NCI-H2081 treated with DMSO at 0.1 percent for 48 hours (cell line): Measurements from ENCODE around the gene FZD10.

Experiments
- DNase-seq: peaks from one replicate; lab custom pipeline; 2025; lab: John Stamatoyannopoulos, UW

Gene FZD10

GRCh38 chr12:130179621-130180020 is 17.4 kb downstream of the FZD10 start:
- no peak for DNase-seq

DNA sequence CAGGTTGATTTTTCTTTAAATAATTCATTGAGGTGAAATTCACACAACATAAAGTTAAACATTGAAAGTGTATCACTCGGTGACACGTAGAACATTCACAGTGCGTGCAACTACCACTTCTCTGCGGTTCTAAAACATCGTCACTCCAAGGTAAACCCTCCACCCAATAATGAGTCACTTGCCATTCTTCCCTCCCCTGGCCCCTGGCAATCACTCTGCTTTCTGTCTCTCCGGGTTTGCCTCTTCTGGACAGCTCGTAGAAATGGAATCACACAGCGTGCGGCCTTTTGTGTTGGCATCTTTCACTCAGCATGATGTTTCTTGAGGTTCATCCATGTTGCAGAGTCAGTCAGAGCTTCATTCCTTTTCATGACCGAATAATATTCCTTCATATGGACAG is 18.9 kb downstream of the FZD10 start:
- DNase-seq = no peak

- DNase-seq = no peak
Observed at GRCh38 chr12:130183585-130184370, 21.5 kb downstream of the FZD10 start.

- no peak for DNase-seq
Observed at GRCh38 chr12:130184404-130185090, 22.3 kb downstream of the FZD10 start.

DNA sequence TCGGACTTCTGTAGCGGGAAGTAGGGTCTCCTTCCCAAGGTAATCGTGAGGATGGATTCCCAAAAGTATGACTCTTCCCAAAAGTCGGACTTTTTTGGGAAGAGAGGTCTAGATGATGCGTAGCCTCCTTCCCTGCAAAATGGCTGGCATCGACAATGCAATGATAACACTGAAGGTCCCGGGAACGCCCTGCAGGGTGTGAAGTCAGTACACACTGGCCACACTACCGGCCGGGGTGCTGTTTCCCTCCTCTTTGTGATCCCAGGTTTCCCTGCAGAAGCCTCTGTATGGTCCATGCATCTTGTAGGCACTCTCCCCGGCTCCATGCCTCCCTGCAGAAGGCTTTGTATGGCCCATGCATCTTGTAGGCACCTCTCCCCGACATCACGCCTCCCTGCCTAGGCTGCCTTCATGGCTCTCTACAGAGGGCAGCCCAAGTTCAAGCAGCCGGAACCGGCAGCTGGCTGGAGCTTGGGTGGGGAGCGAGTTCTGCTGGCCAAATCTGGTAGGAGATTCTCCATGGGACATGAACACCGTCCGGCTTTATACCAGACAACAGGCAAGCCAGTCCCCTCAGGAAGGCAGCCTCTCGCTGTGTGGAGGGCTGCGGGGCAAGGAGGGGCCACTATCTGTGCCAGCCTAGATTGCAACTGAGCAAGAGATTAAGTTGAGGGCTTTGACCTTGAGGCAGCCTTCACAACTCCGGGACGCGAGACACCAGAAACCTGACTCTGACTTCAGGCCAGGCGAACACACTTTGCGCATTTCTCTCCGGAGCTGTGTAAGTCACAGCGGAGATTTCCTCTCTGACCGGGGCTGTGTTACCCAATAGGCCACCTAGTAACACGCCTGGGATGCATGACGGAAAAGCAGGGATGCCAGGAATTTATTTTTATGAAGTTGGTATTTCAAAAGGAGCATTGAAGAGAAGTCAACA is 23.5 kb downstream of the FZD10 start:
- no peak for DNase-seq

GRCh38 chr12:130186651-130187268 is 24.5 kb downstream of the FZD10 start:
- DNase-seq = no peak

GRCh38 chr12:130192642-130193345 is 30.5 kb downstream of the FZD10 start:
- no peak for DNase-seq

- no peak for DNase-seq
Observed at GRCh38 chr12:130194154-130194553, 31.9 kb downstream of the FZD10 start.

GRCh38 chr12:130195369-130195768 is 33.1 kb downstream of the FZD10 start:
- no peak for DNase-seq

DNA sequence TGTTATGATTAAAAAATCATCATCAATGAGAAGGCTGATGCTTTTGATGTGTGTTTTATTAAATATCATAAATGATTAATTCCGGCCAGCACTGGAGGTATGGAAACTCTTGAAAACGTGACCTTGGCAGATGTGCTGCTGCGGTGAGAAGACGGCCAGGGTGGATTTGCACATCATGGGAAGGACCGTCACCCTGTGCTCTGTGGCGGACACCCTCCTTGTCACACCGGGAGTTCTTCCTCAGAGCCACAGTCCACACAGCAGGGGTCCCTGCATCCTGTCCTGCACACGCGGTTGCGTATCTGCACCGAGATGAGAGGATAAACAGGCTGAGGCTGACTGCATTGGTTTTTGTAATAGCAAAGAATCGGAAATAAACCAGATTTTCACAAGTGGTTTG is 33.5 kb downstream of the FZD10 start:
- DNase-seq = no peak

DNA sequence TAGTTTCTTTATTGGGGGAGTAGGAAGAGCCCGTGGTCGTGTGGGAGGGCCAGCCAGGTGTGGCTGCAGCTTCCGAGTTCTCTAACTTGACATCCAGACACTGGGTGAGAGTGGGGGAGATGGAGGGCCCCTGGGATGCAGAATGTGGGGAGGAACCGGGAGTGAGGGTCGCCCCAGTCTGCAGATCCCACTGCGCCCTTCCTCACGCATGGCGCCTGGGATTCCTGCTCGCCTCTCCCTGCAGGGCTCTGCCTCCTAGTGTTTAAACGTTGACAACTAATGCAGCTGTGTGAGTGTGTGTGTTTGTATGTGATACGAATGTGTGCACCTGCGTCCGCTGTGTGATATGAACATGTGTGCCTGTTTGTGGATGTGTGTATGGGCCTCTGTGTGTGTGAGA is 34.6 kb downstream of the FZD10 start:
- no peak for DNase-seq

DNA sequence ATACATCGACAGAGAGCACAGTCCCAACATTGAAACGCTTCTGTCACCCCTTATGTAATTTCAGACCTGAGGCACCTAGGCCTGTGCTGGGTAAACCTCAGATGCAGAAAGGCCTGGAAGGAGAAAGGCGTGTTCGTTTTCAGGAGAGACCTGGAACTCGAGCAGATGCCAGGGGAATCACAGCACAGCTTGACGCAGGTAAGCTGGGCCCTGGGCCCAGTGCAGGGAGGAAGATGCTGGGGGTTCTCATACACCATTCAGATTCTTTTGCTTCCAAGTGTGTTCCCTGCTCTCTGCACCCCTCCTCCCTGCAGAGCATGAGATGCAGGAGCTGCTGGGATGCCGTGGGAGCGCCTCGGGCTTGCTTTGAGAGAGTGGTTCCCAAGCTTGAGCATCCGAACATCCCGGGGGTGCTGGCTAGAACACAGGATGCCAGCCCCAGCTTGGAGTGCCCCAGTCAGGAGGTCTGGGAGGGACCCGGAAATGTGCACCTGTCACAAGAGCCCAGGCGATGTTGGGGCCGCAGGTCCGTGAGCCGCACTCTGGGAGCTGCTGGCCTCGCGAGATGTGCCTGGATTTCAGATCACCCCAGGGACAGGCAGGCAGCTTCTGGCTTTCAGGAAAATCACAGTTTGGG is 35.9 kb downstream of the FZD10 start:
- no peak for DNase-seq

- DNase-seq = no peak
Observed at GRCh38 chr12:130198663-130199060, 36.4 kb downstream of the FZD10 start.

DNA sequence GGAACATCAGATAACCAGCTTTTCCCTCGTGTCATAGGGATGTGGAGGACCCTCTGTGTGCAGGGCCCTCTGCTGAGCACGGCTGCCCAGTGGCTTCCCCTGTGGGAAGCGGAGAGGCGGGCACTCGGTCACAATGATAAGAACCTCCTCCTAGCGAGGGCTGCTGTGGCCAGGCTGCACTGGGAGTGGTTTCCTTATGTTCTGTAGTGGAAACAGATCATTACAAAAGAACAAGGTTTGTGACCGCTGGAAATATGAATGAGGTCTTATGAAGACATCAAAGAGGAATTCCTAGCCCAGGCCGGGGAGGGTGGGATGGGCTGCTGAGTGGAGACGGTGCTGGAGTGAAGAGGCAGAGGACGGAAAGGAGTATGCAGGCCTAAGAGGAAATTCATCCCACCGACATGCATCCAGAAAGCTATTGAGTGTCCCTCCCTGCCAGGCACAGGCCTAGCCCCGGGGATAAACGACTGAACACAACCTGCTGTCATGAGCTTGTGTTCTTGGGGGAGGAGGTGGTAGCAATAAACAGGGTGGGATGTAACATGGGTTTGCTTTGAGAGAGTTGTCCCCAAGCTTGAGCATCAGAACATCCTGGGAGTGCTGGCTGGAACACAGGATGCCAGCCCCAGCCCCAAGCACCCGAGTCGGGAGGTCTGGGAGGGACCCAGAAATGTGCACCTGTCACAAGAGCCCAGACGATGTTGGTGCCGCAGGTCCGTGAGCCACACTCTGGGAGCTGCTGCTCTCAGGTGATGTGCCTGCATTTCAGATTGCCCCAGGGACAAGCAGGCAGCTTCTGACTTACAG is 37.5 kb downstream of the FZD10 start:
- no peak for DNase-seq

DNA sequence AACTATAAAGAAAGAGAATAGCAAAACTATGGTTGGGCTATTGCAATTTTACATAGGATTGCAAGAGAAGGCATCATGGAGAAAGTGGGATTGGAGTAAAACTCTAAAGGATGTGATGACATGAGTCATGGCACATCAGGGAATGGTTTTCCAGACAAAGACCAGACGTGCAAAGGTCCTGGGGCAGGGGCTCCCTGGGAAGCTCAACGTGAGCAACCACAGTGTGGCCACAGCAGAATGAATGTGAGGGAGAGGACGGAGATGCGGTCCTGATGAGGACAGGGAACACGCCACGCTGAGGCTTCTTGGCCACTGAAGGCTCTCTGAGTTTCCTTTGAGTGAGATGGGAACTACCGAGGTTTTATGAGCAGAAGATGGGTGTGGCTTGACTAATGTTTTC is 38.2 kb downstream of the FZD10 start:
- DNase-seq = no peak

- no peak for DNase-seq
Observed at GRCh38 chr12:130201037-130201436, 38.8 kb downstream of the FZD10 start.

GRCh38 chr12:130202201-130202600 is 39.9 kb downstream of the FZD10 start:
- DNase-seq = no peak

- DNase-seq = no peak
Observed at GRCh38 chr12:130203151-130203550, 40.9 kb downstream of the FZD10 start.

DNA sequence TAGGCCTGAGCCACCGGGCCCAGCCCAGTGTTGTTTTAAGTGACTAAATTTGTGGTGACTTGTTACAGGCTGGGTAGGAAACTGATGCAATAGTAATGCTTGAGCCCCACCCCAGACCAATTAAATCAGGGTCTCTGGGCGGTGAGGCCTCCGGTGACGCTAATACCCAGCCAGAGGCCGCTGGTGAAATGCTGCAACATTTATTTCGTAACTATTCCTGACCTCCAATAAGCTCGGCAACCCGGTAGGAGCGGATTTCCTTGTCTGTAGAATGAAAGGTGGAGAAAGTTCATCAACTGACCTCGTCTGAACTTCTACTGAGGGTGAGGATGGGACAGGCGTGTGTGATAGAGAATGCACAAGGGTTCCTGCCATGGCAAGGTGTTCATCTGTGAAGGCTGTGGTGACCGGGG is 42.3 kb downstream of the FZD10 start:
- DNase-seq = no peak

GRCh38 chr12:130205495-130205894 is 43.2 kb downstream of the FZD10 start:
- no peak for DNase-seq
